ENCODE data around the gene RELCH.

Gene RELCH

DNA sequence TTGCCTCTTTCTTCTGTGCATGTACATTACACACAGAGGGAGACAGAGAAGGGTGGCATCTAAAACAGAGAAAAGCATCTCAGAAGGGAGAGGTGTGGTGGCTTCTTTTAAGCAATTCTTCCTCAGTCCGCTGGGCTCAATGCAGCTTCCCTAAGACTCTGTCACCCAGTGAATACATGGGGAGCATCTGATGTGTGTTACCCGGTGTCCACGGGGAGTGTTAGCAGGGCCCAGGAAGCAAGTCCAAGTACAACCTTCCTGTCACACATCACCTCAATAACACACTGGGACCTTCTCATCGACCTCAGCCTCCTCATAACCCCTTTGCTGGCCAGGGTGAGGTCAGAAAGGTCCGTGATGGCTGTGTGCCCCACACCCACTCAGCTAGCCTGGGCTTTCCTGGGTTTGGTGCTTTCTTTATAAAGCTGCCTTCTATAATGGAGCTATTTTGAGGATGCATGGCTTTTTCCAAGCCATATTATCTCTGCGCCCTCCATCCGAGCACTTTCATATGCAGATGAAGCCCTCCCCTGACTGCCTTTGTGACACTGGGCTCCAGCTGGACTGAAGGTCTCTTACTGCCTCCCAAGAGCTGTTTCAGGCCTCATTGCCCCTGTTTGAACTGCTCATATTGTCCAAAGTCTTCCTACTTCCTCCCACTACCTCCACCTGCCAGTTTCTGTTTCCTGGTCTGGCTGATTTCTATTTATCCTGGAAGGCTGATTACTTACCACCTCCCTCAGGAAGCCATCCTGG lies 159.5 kb downstream of the RELCH start:
- in situ Hi-C loops (cut with HindIII; ENCODE audit: low pct_ligation_motif_present, low sequenced_read_pairs) = no loop called here
- H3K27ac ChIP-seq = no peak overlapping the region
- H3K36me3 ChIP-seq (replicated peaks) = no peaks in the 10 kb centered on the region
- DNase-seq = no peak
- TF ChIP-seq, protein P1, sequence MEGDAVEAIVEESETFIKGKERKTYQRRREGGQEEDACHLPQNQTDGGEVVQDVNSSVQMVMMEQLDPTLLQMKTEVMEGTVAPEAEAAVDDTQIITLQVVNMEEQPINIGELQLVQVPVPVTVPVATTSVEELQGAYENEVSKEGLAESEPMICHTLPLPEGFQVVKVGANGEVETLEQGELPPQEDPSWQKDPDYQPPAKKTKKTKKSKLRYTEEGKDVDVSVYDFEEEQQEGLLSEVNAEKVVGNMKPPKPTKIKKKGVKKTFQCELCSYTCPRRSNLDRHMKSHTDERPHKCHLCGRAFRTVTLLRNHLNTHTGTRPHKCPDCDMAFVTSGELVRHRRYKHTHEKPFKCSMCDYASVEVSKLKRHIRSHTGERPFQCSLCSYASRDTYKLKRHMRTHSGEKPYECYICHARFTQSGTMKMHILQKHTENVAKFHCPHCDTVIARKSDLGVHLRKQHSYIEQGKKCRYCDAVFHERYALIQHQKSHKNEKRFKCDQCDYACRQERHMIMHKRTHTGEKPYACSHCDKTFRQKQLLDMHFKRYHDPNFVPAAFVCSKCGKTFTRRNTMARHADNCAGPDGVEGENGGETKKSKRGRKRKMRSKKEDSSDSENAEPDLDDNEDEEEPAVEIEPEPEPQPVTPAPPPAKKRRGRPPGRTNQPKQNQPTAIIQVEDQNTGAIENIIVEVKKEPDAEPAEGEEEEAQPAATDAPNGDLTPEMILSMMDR (IDR thresholded peaks at IDR 0.05; ENCODE audit: low read depth, low read length, missing control alignments) = no peak
- no peaks in the 10 kb centered on the region for H3K27me3 ChIP-seq (replicated peaks)
- H3K4me3 ChIP-seq (ENCODE audit: low read depth, low read length) = no peak overlapping the region

DNA sequence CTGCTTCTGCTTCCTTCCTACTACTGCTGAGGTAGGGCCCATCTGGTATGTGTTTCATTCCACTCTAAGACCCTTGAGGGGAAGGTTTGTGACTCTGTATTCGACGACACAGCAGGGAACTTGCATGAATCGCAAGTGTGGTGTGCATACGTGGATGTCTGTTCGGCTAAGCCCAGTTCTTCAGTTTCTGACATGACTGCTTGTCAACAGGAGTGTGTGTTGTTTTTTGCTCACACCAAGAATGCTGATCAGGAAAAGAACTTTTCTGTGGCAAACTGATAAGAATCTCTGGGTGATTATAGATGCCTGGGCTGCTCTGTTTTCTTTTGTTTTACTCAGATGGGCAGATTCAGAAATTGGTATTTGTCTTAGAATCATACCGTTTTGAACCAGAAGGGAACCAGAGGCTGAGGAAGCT lies 160.0 kb downstream of the RELCH start:
- Histone ChIP-seq H3K4me3 (ENCODE audit: low read depth, low read length) (no peak overlapping the region), H3K27ac (no peak overlapping the region), H3K36me3 (replicated peaks) (no peaks in the 10 kb centered on the region), H3K27me3 (replicated peaks) (no peaks in the 10 kb centered on the region)
- TF ChIP-seq, protein P1 (IDR thresholded peaks at IDR 0.05; ENCODE audit: low read depth, low read length, missing control alignments) = no peak
- DNase-seq = peak; percentile 21
- in situ Hi-C loops (cut with HindIII; ENCODE audit: low pct_ligation_motif_present, low sequenced_read_pairs) = no loop called here

DNA sequence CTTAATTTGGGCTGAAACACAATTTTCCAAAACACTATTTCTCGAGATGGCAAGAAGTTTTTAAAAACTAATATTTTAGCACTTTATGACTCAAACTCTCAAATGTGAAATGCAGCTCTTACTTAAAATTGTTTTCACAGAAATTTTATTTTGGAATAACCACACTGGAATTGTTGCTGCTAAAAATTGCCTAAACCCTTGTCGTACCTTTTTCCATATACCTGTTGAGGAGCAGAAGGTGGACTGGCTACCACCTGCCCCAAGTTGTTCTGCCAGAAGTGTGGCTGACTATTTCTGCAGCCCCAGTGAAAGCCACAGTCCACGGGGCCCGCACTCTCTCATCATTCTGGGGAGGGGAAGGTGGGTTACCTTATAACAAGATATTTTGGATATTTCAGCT lies 161.4 kb downstream of the RELCH start:
- H3K36me3 ChIP-seq (replicated peaks) = no peaks in the 10 kb centered on the region
- no peak for DNase-seq
- no peak overlapping the region for H3K27ac ChIP-seq
- no peak overlapping the region for H3K4me3 ChIP-seq (ENCODE audit: low read depth, low read length)
- in situ Hi-C loops (cut with HindIII; ENCODE audit: low pct_ligation_motif_present, low sequenced_read_pairs) = no loop called here
- TF ChIP-seq, protein P1 (IDR thresholded peaks at IDR 0.05; ENCODE audit: low read depth, low read length, missing control alignments) = no peak
- no peaks in the 10 kb centered on the region for H3K27me3 ChIP-seq (replicated peaks)

DNA sequence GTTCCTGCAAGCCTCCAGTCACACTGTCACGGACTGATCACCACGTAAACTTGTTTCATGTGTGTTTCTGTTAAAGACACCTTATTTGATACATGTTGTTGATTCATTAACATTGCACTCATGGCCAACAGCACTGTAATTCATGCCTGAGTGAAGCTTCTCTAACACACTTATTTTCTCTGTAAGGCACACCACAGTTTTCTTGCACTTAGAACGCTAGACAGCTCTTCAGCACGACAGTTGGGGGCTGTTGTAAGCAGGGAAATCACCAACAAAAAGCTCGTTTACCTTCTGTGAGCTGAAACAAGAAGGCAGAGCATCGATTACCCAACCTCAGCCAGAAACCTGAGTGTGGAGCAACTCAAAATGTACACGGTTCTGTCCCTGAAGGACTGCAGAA lies 166.1 kb downstream of the RELCH start:
- in situ Hi-C loops (cut with HindIII; ENCODE audit: low pct_ligation_motif_present, low sequenced_read_pairs) = no loop called here

DNA sequence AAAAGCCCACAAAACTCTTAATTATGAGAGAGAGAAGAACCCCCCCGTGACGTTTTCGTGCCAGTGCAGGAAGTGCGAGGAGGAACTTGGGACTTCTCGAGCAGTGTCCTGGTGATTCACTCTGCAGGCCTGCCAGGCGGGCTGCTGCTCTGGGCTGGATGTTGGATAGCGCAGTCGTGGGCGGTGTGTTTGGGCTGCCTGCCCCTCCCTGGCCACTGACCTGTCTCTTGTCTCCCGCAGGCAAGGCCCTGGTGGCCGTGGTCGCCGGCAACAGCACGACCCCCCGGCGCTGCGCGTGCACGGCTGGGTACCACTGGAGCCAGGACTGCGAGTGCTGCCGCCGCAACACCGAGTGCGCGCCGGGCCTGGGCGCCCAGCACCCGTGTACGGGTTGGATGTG lies 167.1 kb downstream of the RELCH start:
- in situ Hi-C loops (cut with HindIII; ENCODE audit: low pct_ligation_motif_present, low sequenced_read_pairs) = no loop called here
- DNase-seq = no peak
- no peak overlapping the region for H3K27ac ChIP-seq

More for the DNA sequence above, 166.1 kb downstream of the RELCH start:
- no peak for DNase-seq
- Histone ChIP-seq H3K27ac (no peak overlapping the region), H3K36me3 (replicated peaks) (no peaks in the 10 kb centered on the region), H3K27me3 (replicated peaks) (no peaks in the 10 kb centered on the region), H3K4me3 (ENCODE audit: low read depth, low read length) (no peak overlapping the region)
- TF ChIP-seq, protein P1 (IDR thresholded peaks at IDR 0.05; ENCODE audit: low read depth, low read length, missing control alignments) = no peak

More for the DNA sequence above, 167.1 kb downstream of the RELCH start:
- TF ChIP-seq, protein P1 (IDR thresholded peaks at IDR 0.05; ENCODE audit: low read depth, low read length, missing control alignments) = no peak
- H3K4me3 ChIP-seq (ENCODE audit: low read depth, low read length) = no peak overlapping the region
- no peaks in the 10 kb centered on the region for H3K36me3 ChIP-seq (replicated peaks)
- no peaks in the 10 kb centered on the region for H3K27me3 ChIP-seq (replicated peaks)

All from brain microvascular endothelial cell (primary cell).